ENCODE data around the gene GPR63.

GPR63 gene

GRCh38 chr6:96821034-96821433, 16.2 kb downstream of the GPR63 start:
- DNase-seq (ENCODE audit: low read depth): no peak

- no peak for DNase-seq (ENCODE audit: low read depth)
Measured at GRCh38 chr6:96816301-96816817, 20.9 kb downstream of the GPR63 start.

DNA sequence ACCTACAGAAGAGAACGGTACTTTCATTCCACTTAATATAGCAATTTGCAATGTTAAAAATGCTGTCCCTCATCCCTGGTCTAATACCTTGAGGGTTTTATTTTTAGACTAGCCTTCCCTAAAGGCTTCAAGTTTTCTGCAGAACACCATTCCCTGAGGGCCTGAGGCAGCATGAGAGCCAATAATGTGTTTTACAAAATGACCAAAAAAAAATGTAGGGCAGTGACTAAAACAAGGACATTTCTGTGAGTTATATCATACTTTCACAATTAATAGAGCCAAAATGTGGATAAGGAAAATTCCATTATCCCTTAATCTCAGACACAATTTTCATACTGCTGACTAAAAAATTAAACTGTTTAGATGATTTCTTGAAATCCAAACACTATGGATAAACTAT, 22.7 kb downstream of the GPR63 start:
- DNase-seq (ENCODE audit: low read depth): no peak

- DNase-seq (ENCODE audit: low read depth): no peak
Measured at GRCh38 chr6:96812077-96812703, 25.1 kb downstream of the GPR63 start.

DNA sequence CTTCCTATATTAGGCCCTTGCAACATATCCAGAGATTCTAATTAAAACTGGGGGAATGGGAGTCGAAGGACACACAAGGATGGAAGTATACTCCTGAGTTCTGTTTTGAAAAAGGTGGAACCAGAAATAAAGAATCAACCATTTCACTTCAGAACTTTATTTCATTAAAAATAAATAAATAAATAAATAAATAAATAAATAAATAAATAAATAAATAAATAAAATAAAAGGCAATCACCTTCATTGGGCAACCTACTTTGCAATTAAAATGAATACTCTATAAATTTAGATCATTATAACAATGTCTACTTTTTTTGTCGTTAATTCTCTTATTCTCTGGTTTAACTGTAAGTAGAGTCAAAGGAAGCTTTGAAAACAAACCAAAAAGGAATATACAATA, 25.6 kb downstream of the GPR63 start:
- no peak for DNase-seq (ENCODE audit: low read depth)

- DNase-seq (ENCODE audit: low read depth): no peak
Measured at GRCh38 chr6:96811136-96811535, 26.1 kb downstream of the GPR63 start.

DNA sequence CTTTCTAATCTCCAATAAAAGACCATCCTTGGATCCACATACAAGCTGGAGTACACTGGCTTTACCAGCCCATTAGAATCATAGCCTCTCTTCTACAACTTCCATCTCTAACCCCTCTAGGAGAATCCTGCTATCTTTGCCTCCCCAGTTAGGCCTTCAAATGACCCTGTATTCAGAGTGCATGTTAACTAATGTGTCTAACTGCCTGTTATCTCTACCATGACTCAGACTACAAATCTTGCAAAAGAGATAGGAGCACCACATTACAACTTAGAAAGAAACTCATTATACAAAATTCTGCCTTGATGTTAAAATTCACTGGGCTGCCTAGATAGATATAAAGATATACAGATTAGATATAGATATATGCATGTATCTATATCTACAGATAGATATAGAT, 28.2 kb downstream of the GPR63 start:
- no peak for DNase-seq (ENCODE audit: low read depth)

DNA sequence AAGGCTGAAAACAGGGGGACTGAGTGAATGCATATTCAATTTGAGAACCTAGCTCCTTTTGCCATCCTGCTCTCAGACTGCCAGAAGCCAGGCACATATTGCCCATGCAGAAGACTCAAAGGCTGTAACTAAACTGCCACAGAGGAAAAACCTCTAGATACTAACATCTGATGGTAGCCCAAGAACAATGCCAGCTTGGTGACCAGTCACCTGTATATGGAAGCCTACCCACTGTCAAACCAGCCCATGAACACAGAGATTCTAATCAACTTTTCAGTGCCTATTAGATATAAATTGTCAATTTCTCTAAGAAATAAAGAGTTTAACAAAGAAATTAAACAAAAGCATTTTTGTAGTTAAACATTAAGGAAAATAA, 34.2 kb downstream of the GPR63 start:
- no peak for DNase-seq (ENCODE audit: low read depth)

GRCh38 chr6:96795481-96795880, 41.8 kb downstream of the GPR63 start:
- no peak for DNase-seq (ENCODE audit: low read depth)

DNA sequence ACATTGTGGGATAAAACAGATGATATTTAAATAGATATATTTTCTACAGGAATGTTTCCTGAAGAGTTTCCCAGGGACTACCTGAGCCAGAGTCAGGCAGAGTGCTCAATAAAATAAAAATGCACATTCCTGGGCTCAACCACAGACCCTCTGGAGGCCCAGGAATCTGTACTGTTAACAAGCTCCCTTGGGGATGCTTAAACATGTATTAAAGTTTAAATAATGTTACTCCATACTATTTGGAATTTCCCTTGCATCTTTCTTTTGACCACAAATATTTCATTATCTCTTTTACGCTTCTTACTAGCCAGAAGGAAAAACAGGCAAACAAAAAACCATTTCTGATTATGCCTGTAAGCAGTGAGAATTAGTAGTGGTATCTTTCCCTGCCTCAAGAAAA, 42.3 kb downstream of the GPR63 start:
- no peak for DNase-seq (ENCODE audit: low read depth)

- DNase-seq (ENCODE audit: low read depth): no peak
Measured at GRCh38 chr6:96792561-96793190, 44.6 kb downstream of the GPR63 start.

- DNase-seq (ENCODE audit: low read depth): no peak
Measured at GRCh38 chr6:96789871-96790270, 47.4 kb downstream of the GPR63 start.

GRCh38 chr6:96787846-96788580, 49.3 kb downstream of the GPR63 start:
- DNase-seq (ENCODE audit: low read depth): no peak

- no peak for DNase-seq (ENCODE audit: low read depth)
Measured at GRCh38 chr6:96786336-96786735, 50.9 kb downstream of the GPR63 start.

DNA sequence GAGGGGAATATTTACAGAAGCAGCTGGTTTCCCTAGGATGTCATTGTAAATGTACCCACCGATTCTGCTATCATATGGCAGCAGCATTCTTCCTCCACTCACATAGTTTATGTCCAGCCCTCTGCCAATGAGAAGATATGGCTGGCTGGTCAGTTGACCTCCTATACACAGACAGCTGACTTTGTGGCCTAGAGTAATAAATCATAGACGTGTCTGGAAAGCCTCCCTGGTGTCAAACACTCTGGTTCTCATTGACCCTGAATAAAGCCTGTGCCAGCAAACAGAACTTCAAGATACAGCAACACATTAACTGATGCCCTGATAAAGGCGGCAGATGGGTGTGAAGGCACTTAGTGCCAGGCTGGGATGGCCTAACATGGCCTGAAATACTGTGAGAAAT, 52.6 kb downstream of the GPR63 start:
- DNase-seq (ENCODE audit: low read depth): no peak

- no peak for DNase-seq (ENCODE audit: low read depth)
Measured at GRCh38 chr6:96783307-96783706, 54.0 kb downstream of the GPR63 start.

DNA sequence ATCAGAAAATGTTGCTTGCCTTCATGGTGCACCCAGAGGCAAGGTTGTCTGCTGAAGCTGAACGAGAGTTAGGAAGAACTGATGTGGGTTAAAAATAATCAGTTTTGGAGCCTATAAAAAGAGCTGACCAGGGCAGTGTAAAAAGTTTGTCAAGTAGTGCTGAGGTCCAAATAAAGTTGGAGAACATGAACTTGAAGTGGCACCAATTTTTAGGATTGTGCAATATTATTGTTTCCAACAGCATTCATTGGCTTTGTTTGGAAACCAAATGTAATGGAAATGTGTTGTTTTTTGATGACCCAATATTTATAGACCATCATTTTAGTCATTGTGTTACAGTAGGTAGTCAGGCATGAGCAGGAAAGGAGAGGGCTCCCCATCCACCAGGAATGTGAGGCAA, 55.7 kb downstream of the GPR63 start:
- no peak for DNase-seq (ENCODE audit: low read depth)

- DNase-seq (ENCODE audit: low read depth): no peak
Measured at GRCh38 chr6:96777113-96777512, 60.2 kb downstream of the GPR63 start.

- DNase-seq (ENCODE audit: low read depth): no peak
Measured at GRCh38 chr6:96775727-96776400, 61.4 kb downstream of the GPR63 start.

GRCh38 chr6:96766769-96767168, 70.5 kb downstream of the GPR63 start:
- DNase-seq (ENCODE audit: low read depth): no peak

- DNase-seq (ENCODE audit: low read depth): no peak
Measured at GRCh38 chr6:96762599-96762998, 74.7 kb downstream of the GPR63 start.

GRCh38 chr6:96761794-96762193, 75.5 kb downstream of the GPR63 start:
- no peak for DNase-seq (ENCODE audit: low read depth)

Data from activated gamma-delta T cell treated with anti-CD3 and anti-CD28 coated beads, Interleukin-2, amount 50 U/mL, for 16 hours (primary cell).